PFSK-1 (cell line): ENCODE measurements around the gene TMA7B.

ENCODE experiments used
- POLR2AphosphoS5 ChIP-seq: IDR thresholded peaks from 2 replicates; pipeline ENCODE4 v1.6.1; 2012; ENCODE audit warnings: low read depth, mild to moderate bottlenecking, control low read depth, low read length, moderate library complexity
- TAF1 ChIP-seq: IDR thresholded peaks from 2 replicates; pipeline ENCODE4 v1.6.1; 2012; ENCODE audit warnings: low read length, control low read depth, borderline replicate concordance; ENCODE audit not compliant: insufficient read depth

- TF ChIP-seq POLR2AphosphoS5, result no peak
- TF ChIP-seq TAF1, result no peak
Observed at GRCh38 chr22:39962071-39962470, 1.9 kb downstream of the TMA7B start.
